Mesendoderm (in vitro differentiated cells): ENCODE measurements around the gene NXPH4.

Source experiments
- DNase-seq: peaks from one replicate; pipeline ENCODE4 v3.0.0; 2013
- H2AK5ac ChIP-seq: 2 replicates; pipeline ENCODE4 v1.6.1; 2013; ENCODE audit warnings: low read length, inconsistent platforms
- H2BK120ac ChIP-seq: 2 replicates; pipeline ENCODE4 v1.6.1; 2013; ENCODE audit warnings: low read depth, mild to moderate bottlenecking, low read length, moderate library complexity, mixed read lengths
- H2BK15ac ChIP-seq: replicated peaks from 2 replicates; pipeline ENCODE4 v1.6.1; 2013; ENCODE audit warnings: low read depth, mild to moderate bottlenecking, moderate library complexity
- H2BK5ac ChIP-seq: 2 replicates; pipeline ENCODE4 v1.6.1; 2013; ENCODE audit warnings: low read length, inconsistent platforms
- H3K18ac ChIP-seq: 2 replicates; pipeline ENCODE4 v1.6.1; 2013; ENCODE audit warnings: mild to moderate bottlenecking, low read length, mixed read lengths
- H3K23ac ChIP-seq: one replicate; pipeline ENCODE4 v1.6.1; 2013; ENCODE audit warnings: low read length
- H3K27ac ChIP-seq: 2 replicates; pipeline ENCODE4 v1.5.1; 2013; ENCODE audit warnings: low read depth, mild to moderate bottlenecking, inconsistent platforms, low read length, moderate library complexity
- H3K27me3 ChIP-seq: 2 replicates; pipeline ENCODE4 v1.6.1; 2013; ENCODE audit warnings: low read length, control low read depth, mild to moderate bottlenecking, inconsistent platforms; ENCODE audit not compliant: insufficient read depth, poor library complexity
- H3K36me3 ChIP-seq: 2 replicates; pipeline ENCODE4 v1.6.1; 2013; ENCODE audit warnings: low read length, inconsistent platforms; ENCODE audit not compliant: control insufficient read depth, insufficient read depth
- H3K4ac ChIP-seq: one replicate; pipeline ENCODE4 v1.6.1; 2013; ENCODE audit warnings: low read depth, mild to moderate bottlenecking, low read length, moderate library complexity
- H3K4me1 ChIP-seq: 2 replicates; pipeline ENCODE4 v1.6.1; 2013; ENCODE audit warnings: low read depth, low read length, inconsistent platforms; ENCODE audit not compliant: control insufficient read depth
- H3K4me2 ChIP-seq: 2 replicates; pipeline ENCODE4 v1.6.1; 2013; ENCODE audit warnings: low read length
- H3K4me3 ChIP-seq: 2 replicates; pipeline ENCODE4 v1.5.1; 2013; ENCODE audit warnings: mild to moderate bottlenecking, low read length
- H3K56ac ChIP-seq: one replicate; pipeline ENCODE4 v1.6.1; 2013; ENCODE audit warnings: low read length
- H3K79me1 ChIP-seq: 2 replicates; pipeline ENCODE4 v1.6.1; 2013; ENCODE audit warnings: low read length, inconsistent platforms
- H3K79me2 ChIP-seq: 2 replicates; pipeline ENCODE4 v1.6.1; 2013; ENCODE audit warnings: mild to moderate bottlenecking, low read length; ENCODE audit not compliant: control insufficient read depth, insufficient read depth
- H3K9ac ChIP-seq: 2 replicates; pipeline ENCODE4 v1.6.1; 2013; ENCODE audit warnings: low read length, inconsistent platforms
- H4K5ac ChIP-seq: one replicate; pipeline ENCODE4 v1.6.1; 2013; ENCODE audit warnings: low read length
- H4K8ac ChIP-seq: one replicate; pipeline ENCODE4 v1.6.1; 2013; ENCODE audit warnings: low read depth, mild to moderate bottlenecking, control low read depth, low read length, moderate library complexity
- WGBS: extraction: QIAGEN DNeasy Blood & Tissue Kit; methylation state at CpG from one replicate; pipeline ENCODE4 v1.1.7; 2013; ENCODE audit warnings: low lambda C conversion rate, missing lambda C conversion rate; ENCODE audit not compliant: insufficient coverage; ENCODE audit errors: extremely low coverage; 5-methylcytosine and 5-hydroxymethylcytosine counted together

NXPH4 gene

GRCh38 chr12:57247041-57247440 is 30.4 kb downstream of the NXPH4 start:
- H3K4me3 ChIP-seq = no peak overlapping the region
- DNase-seq = peak; percentile 37
- H3K18ac ChIP-seq = no peak overlapping the region
- no peaks in the 10 kb centered on the region for H3K36me3 ChIP-seq
- H3K4me1 ChIP-seq = no peaks in the 10 kb centered on the region
- H3K27ac ChIP-seq = no peak overlapping the region
- no peak overlapping the region for H3K23ac ChIP-seq
- H4K5ac ChIP-seq = no peak overlapping the region
- H3K4ac ChIP-seq = no peak overlapping the region
- no peak overlapping the region for H3K56ac ChIP-seq
- H3K79me1 ChIP-seq = no peaks in the 10 kb centered on the region
- no peak overlapping the region for H3K9ac ChIP-seq
- no peak overlapping the region for H4K8ac ChIP-seq
- no peak overlapping the region for H3K4me2 ChIP-seq
- no CpG with 5 or more reads among the region's 1 CpG for WGBS
- H2AK5ac ChIP-seq = no peak overlapping the region
- H3K79me2 ChIP-seq = no peaks in the 10 kb centered on the region
- no peak overlapping the region for H2BK5ac ChIP-seq
- H2BK120ac ChIP-seq = no peak overlapping the region
- no peak overlapping the region for H2BK15ac ChIP-seq
- H3K27me3 ChIP-seq = peaks cover 3% of the 10 kb centered on the region

DNA sequence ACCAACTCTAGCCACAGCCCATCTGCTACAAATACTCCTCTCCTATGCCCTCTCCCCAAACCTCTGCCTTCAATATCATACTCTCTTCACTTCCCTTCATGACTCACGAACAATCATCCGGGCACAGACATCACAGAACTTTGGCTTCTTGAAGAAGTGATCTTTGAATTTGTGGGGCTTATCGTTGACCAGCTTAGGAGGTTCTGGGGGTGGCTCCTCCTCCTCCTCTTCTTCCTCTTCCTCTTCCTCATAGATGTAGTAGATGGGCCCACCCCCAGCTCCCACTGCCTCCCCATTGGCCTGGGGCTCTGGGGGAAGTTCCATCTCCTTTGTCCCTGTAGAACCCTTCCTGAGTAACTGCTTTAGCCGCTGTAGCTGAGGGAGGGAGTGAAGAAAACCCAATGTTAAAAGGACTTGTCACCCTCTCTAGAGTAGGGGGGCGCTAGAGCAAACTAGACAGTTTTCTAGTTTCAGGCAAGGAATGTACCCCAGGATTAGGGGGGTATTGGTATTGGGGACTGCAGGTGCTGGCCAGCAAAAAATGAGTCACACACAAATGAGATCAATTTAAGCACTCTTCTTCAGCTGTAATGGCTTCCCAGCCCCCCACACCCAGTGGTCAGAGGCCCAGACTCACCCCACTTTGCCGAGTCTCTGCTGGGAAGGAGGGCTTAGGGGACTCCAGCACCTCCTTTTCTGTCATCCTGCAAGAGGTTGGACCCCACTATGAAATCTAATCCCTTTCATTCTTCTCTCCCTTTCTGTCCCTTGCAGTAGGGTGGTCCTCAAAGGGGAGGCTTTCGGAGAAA is 32.5 kb downstream of the NXPH4 start:
- no peaks in the 10 kb centered on the region for H3K79me2 ChIP-seq
- no peak overlapping the region for H3K23ac ChIP-seq
- WGBS = no CpG with 5 or more reads among the region's 7 CpGs
- DNase-seq = no peak
- no peak overlapping the region for H3K4me3 ChIP-seq
- H3K4ac ChIP-seq = no peak overlapping the region
- H3K56ac ChIP-seq = no peak overlapping the region
- H3K27ac ChIP-seq = no peak overlapping the region
- no peaks in the 10 kb centered on the region for H3K36me3 ChIP-seq
- H4K5ac ChIP-seq = no peak overlapping the region
- no peak overlapping the region for H3K18ac ChIP-seq
- no peak overlapping the region for H2BK5ac ChIP-seq
- no peak overlapping the region for H4K8ac ChIP-seq
- H2BK15ac ChIP-seq = no peak overlapping the region
- no peak overlapping the region for H2AK5ac ChIP-seq
- H3K27me3 ChIP-seq = no peaks in the 10 kb centered on the region
- no peak overlapping the region for H2BK120ac ChIP-seq
- no peak overlapping the region for H3K4me2 ChIP-seq
- no peaks in the 10 kb centered on the region for H3K4me1 ChIP-seq
- no peak overlapping the region for H3K9ac ChIP-seq
- H3K79me1 ChIP-seq = no peaks in the 10 kb centered on the region

DNA sequence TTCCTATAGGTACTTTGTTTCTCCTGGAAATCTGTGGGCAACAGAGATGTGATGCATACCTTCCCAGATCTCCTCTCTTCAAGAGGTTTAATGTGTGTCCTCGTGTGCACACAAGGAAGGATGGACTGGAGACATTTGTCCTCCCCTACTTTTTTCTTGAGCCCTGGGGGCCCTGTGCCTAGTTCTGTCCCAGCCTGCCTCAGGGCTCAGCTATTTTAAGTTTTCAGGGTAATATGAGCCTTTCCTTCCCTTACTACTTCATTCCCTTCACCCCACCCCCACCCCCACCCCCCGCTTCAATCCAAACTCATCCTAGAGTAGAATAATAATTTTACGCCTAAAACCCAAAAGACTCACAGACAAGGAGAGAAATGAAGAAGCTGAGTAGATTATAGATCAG is 33.9 kb downstream of the NXPH4 start:
- no peak for DNase-seq
- Histone ChIP-seq H3K4me2 (no peak overlapping the region), H2BK5ac (no peak overlapping the region), H3K18ac (no peak overlapping the region), H4K5ac (no peak overlapping the region), H3K23ac (no peak overlapping the region), H3K36me3 (no peaks in the 10 kb centered on the region), H3K4me1 (no peaks in the 10 kb centered on the region), H2AK5ac (no peak overlapping the region), H3K9ac (no peak overlapping the region), H3K56ac (no peak overlapping the region), H3K27ac (no peak overlapping the region), H3K4ac (no peak overlapping the region), H2BK15ac (no peak overlapping the region), H3K79me2 (no peaks in the 10 kb centered on the region), H3K27me3 (no peaks in the 10 kb centered on the region), H2BK120ac (no peak overlapping the region), H3K79me1 (no peaks in the 10 kb centered on the region), H4K8ac (no peak overlapping the region), H3K4me3 (no peak overlapping the region)
- WGBS = 100% methylated on average over 1 of the region's 3 CpGs

GRCh38 chr12:57250956-57251355 is 34.4 kb downstream of the NXPH4 start, which contains the start of gene STAC3:
Gene STAC3, minus strand, starts transcription at chr12:57251187. Its CDS starts 1,551 bp downstream, at chr12:57249636.
- no peak within 1 kb of the TSS for H3K56ac ChIP-seq
- H4K5ac ChIP-seq = no peak within 1 kb of the TSS
- H2BK120ac ChIP-seq = no peak within 1 kb of the TSS
- no peak within 1 kb of the TSS for H3K23ac ChIP-seq
- H3K27me3 ChIP-seq = no peaks in the 10 kb centered on the region
- H3K18ac ChIP-seq = no peak within 1 kb of the TSS
- no peak within 1 kb of the TSS for H3K4me2 ChIP-seq
- no peak within 1 kb of the TSS for H3K9ac ChIP-seq
- DNase-seq = no peak
- H2AK5ac ChIP-seq = no peak within 1 kb of the TSS
- no peak within 1 kb of the TSS for H2BK5ac ChIP-seq
- H3K4me1 ChIP-seq = no peaks in the 10 kb centered on the region
- no peaks in the 10 kb centered on the region for H3K36me3 ChIP-seq
- no CpG with 5 or more reads among the region's 7 CpGs for WGBS
- H3K4ac ChIP-seq = no peak within 1 kb of the TSS
- no peak within 1 kb of the TSS for H2BK15ac ChIP-seq
- H3K4me3 ChIP-seq = no peak within 1 kb of the TSS
- H3K79me1 ChIP-seq = no peaks in the 10 kb centered on the region
- H3K27ac ChIP-seq = no peak within 1 kb of the TSS
- no peak within 1 kb of the TSS for H4K8ac ChIP-seq
- no peaks in the 10 kb centered on the region for H3K79me2 ChIP-seq

- H3K27ac ChIP-seq = no peak overlapping the region
- no peaks in the 10 kb centered on the region for H3K27me3 ChIP-seq
- H3K18ac ChIP-seq = no peak overlapping the region
- H3K79me2 ChIP-seq = no peaks in the 10 kb centered on the region
- no peak for DNase-seq
- H3K4ac ChIP-seq = no peak overlapping the region
- no peak overlapping the region for H2AK5ac ChIP-seq
- H3K4me3 ChIP-seq = no peak overlapping the region
- no peaks in the 10 kb centered on the region for H3K4me1 ChIP-seq
- H2BK15ac ChIP-seq = no peak overlapping the region
- peaks cover 2% of the 10 kb centered on the region for H3K36me3 ChIP-seq
- no peak overlapping the region for H3K56ac ChIP-seq
- no peak overlapping the region for H4K5ac ChIP-seq
- no peak overlapping the region for H3K4me2 ChIP-seq
- no peak overlapping the region for H2BK5ac ChIP-seq
- WGBS = no CpG with 5 or more reads among the region's 14 CpGs
- no peak overlapping the region for H3K9ac ChIP-seq
- no peak overlapping the region for H2BK120ac ChIP-seq
- no peaks in the 10 kb centered on the region for H3K79me1 ChIP-seq
- H3K23ac ChIP-seq = no peak overlapping the region
- H4K8ac ChIP-seq = no peak overlapping the region
Measured at GRCh38 chr12:57254506-57255280, 38.1 kb downstream of the NXPH4 start.
